ENCODE data around the gene RALY. TPM values are rescaled to one million over a fixed set of nuclear protein-coding genes. Genes with fewer than 3 reads are reported as not detected.

The RALY gene
- total RNA-seq, 2 experiments from 2014 or later = 136 to 163 TPM

DNA sequence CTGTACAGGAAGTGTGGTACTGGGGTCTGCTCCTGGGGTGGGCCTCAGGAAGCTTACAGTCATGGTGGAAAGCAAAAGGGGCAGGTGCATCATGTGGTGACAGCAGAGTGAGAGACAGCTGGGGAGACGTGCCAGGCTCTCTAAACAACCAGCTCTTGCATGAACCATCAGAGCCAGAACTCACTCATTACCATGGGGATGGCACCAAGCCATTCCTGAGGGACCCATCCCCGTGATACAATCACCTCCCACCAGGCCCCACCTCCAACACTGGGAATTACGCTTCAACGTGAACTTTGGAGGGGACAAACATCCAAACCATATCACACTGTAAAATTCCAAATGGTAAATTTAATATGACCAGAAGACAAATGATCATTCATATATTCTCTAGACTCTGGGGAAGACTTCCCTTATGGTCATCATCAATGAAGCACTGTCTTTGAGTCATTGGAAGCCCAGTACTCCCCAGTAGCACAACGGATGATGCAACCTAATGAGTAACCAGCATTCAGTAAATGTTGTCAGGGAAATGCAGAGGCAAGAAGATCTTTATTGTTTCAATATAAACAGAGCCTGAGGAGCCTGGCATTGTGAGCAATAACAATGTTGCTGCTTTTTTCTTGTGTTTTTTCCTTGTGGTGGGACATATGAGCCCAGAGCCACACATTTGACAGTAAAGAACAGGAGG is 48.2 kb upstream of the RALY start:
- no peak overlapping the region for H3K4me3 ChIP-seq (ENCODE audit: low read depth, low read length, poor library complexity, severe bottlenecking)
- H3K79me2 ChIP-seq (ENCODE audit: insufficient read depth, low read depth, low read length) = no peaks in the 10 kb centered on the region
- TF ChIP-seq, protein P1, sequence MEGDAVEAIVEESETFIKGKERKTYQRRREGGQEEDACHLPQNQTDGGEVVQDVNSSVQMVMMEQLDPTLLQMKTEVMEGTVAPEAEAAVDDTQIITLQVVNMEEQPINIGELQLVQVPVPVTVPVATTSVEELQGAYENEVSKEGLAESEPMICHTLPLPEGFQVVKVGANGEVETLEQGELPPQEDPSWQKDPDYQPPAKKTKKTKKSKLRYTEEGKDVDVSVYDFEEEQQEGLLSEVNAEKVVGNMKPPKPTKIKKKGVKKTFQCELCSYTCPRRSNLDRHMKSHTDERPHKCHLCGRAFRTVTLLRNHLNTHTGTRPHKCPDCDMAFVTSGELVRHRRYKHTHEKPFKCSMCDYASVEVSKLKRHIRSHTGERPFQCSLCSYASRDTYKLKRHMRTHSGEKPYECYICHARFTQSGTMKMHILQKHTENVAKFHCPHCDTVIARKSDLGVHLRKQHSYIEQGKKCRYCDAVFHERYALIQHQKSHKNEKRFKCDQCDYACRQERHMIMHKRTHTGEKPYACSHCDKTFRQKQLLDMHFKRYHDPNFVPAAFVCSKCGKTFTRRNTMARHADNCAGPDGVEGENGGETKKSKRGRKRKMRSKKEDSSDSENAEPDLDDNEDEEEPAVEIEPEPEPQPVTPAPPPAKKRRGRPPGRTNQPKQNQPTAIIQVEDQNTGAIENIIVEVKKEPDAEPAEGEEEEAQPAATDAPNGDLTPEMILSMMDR (conservative IDR thresholded peaks at IDR 0.05; ENCODE audit: low read length) = no peak
- TF ChIP-seq EZH2phosphoT487 (IDR thresholded peaks at IDR 0.05; ENCODE audit: borderline replicate concordance, low read depth, low read length) = no peak
- no peak overlapping the region for H3K27ac ChIP-seq (ENCODE audit: low read depth, low read length, poor library complexity, severe bottlenecking)
- H3K9me3 ChIP-seq (ENCODE audit: low read length) = peaks cover 42% of the 10 kb centered on the region
- no peaks in the 10 kb centered on the region for H3K9me2 ChIP-seq (ENCODE audit: insufficient read depth, low read length)
- intact Hi-C loops (cut with micrococcal nuclease; ENCODE audit: unreplicated experiment) = loop anchor here (2.0 kb wide), 1 partner anchor 77 kb away; no protein-coding TSS in a partner anchor
- H3K4me2 ChIP-seq (ENCODE audit: low read length) = no peak overlapping the region
- H3K4me1 ChIP-seq (ENCODE audit: insufficient read depth, low read length, poor library complexity, severe bottlenecking) = no peaks in the 10 kb centered on the region
- POLR2A ChIA-PET = no interaction called here
- BruUV-seq (replicated peaks) = no TSS peak
- H2AFZ ChIP-seq (ENCODE audit: low read length) = no peak overlapping the region
- no peaks in the 10 kb centered on the region for H4K20me1 ChIP-seq (ENCODE audit: insufficient read depth, low read length)
- CTCF ChIA-PET (ENCODE audit: unreplicated experiment) = no interaction called here
- peaks cover 3% of the 10 kb centered on the region; the same call in 1 of the 2 replicates for H3K36me3 ChIP-seq (ENCODE audit: insufficient read depth, low read length)
- no peak for DNase-seq (ENCODE audit: low spot score)

DNA sequence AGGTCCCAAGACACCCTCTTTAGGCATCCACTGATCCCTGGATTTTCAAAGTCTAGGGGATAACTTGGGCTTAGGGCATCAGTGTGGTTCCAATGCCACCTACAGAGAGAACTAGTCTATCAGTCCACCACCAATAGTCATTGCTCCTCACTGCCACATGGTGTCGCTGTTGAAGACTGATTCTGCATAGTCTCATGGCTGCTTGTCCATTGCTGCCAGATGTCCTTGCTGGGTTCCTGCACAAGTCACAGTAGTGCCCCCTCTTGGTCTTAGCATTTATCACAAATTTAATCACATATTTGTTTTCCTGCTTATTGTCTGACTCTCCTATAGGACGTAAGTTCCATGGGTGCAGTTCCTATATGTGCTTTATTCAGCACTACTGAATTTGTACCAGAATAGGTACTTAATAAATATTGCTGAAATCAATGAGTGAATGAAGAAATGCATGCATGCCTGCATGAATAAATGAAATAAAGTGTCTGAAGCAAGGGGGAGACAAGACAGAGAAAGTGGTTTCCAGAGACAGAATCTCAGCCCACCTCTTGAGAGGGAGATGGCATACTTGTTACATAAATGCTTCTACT is 45.9 kb upstream of the RALY start:
- H3K36me3 ChIP-seq (ENCODE audit: insufficient read depth, low read length) = peaks cover 3% of the 10 kb centered on the region; the same call in 1 of the 2 replicates
- no peaks in the 10 kb centered on the region for H3K9me2 ChIP-seq (ENCODE audit: insufficient read depth, low read length)
- H3K9me3 ChIP-seq (ENCODE audit: low read length) = peaks cover 42% of the 10 kb centered on the region
- no peak overlapping the region for H3K4me3 ChIP-seq (ENCODE audit: low read depth, low read length, poor library complexity, severe bottlenecking)
- no peaks in the 10 kb centered on the region for H3K79me2 ChIP-seq (ENCODE audit: insufficient read depth, low read depth, low read length)
- no peak overlapping the region for H3K27ac ChIP-seq (ENCODE audit: low read depth, low read length, poor library complexity, severe bottlenecking)
- no peaks in the 10 kb centered on the region for H3K4me1 ChIP-seq (ENCODE audit: insufficient read depth, low read length, poor library complexity, severe bottlenecking)
- intact Hi-C loops (cut with micrococcal nuclease; ENCODE audit: unreplicated experiment) = loop anchor here (1.0 to 2.0 kb wide), 4 partner anchors 75 to 181 kb away; no protein-coding TSS in a partner anchor
- ChIA-PET POLR2A (no interaction called here), CTCF (ENCODE audit: unreplicated experiment) (no interaction called here)
- H4K20me1 ChIP-seq (ENCODE audit: insufficient read depth, low read length) = no peaks in the 10 kb centered on the region
- DNase-seq (ENCODE audit: low spot score) = peak; percentile 87
- no peak overlapping the region for H2AFZ ChIP-seq (ENCODE audit: low read length)
- H3K4me2 ChIP-seq (ENCODE audit: low read length) = no peak overlapping the region
- TF ChIP-seq EZH2phosphoT487 (IDR thresholded peaks at IDR 0.05; ENCODE audit: borderline replicate concordance, low read depth, low read length) = no peak
- TF ChIP-seq, protein P1 (conservative IDR thresholded peaks at IDR 0.05; ENCODE audit: low read length) = peak; percentile 100
- BruUV-seq (replicated peaks) = no TSS peak

DNA sequence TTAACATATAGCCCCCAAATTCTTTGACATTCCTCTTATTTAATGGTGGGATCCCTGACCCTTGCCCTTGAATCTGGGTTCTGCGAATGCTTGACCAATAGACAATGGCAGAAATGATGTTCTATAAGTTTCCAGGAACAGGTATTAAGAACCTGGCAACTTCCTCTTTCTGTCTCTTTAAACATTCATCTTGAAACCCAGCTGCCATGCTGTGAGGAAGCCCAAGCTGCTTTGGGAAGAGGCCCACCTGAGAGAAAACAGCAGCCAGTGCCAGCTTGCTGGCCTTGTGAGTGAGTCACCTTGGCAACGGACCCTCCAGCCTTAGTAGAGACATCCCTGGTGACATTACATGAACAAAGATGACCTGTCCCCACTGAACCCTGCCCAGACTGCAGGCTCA is 45.2 kb upstream of the RALY start:
- H3K27ac ChIP-seq (ENCODE audit: low read depth, low read length, poor library complexity, severe bottlenecking) = no peak overlapping the region
- no TSS peak for BruUV-seq (replicated peaks)
- H3K9me3 ChIP-seq (ENCODE audit: low read length) = peaks cover 42% of the 10 kb centered on the region
- peak; percentile 53 for DNase-seq (ENCODE audit: low spot score)
- TF ChIP-seq EZH2phosphoT487 (IDR thresholded peaks at IDR 0.05; ENCODE audit: borderline replicate concordance, low read depth, low read length) = no peak
- TF ChIP-seq, protein P1 (conservative IDR thresholded peaks at IDR 0.05; ENCODE audit: low read length) = no peak
- no peaks in the 10 kb centered on the region for H3K4me1 ChIP-seq (ENCODE audit: insufficient read depth, low read length, poor library complexity, severe bottlenecking)
- no peak overlapping the region for H3K4me2 ChIP-seq (ENCODE audit: low read length)
- intact Hi-C loops (cut with micrococcal nuclease; ENCODE audit: unreplicated experiment) = no loop called here
- no peaks in the 10 kb centered on the region for H4K20me1 ChIP-seq (ENCODE audit: insufficient read depth, low read length)
- ChIA-PET POLR2A (no interaction called here), CTCF (ENCODE audit: unreplicated experiment) (no interaction called here)
- peaks cover 3% of the 10 kb centered on the region; the same call in 1 of the 2 replicates for H3K36me3 ChIP-seq (ENCODE audit: insufficient read depth, low read length)
- no peaks in the 10 kb centered on the region for H3K9me2 ChIP-seq (ENCODE audit: insufficient read depth, low read length)
- no peak overlapping the region for H2AFZ ChIP-seq (ENCODE audit: low read length)
- no peaks in the 10 kb centered on the region for H3K79me2 ChIP-seq (ENCODE audit: insufficient read depth, low read depth, low read length)
- no peak overlapping the region for H3K4me3 ChIP-seq (ENCODE audit: low read depth, low read length, poor library complexity, severe bottlenecking)
